ENCODE data around the gene NFAM1. TPM values are rescaled to one million over a fixed set of nuclear protein-coding genes. Genes with fewer than 3 reads are reported as not detected.

The NFAM1 gene
- total and polyA plus RNA-seq, 2 experiments from 2014 or later: 0.53 to 1.0 TPM

- no peaks in the 10 kb centered on the region for H3K36me3 ChIP-seq (replicated peaks; ENCODE audit: insufficient read depth, low read depth)
- DNase-seq (ENCODE audit: low spot score): no peak
- H3K4me3 ChIP-seq: no peak overlapping the region
- TF ChIP-seq CTCF (IDR thresholded peaks at IDR 0.05; ENCODE audit: poor library complexity) (no peak), EZH2 (IDR thresholded peaks at IDR 0.05; ENCODE audit: borderline replicate concordance) (no peak), EZH2phosphoT487 (IDR thresholded peaks at IDR 0.05; ENCODE audit: low read depth, severe bottlenecking, unreplicated experiment) (no peak)
- no peaks in the 10 kb centered on the region for H4K20me1 ChIP-seq (ENCODE audit: insufficient read depth, poor library complexity, severe bottlenecking)
- no peak overlapping the region for H3K4me2 ChIP-seq
- WGBS (ENCODE audit: low lambda C conversion rate, missing lambda C conversion rate): 91% methylated on average over 18 of the region's 18 CpGs
- H3K79me2 ChIP-seq: no peaks in the 10 kb centered on the region
- no peaks in the 10 kb centered on the region for H3K9me2 ChIP-seq (replicated peaks; ENCODE audit: insufficient read depth)
- H2AFZ ChIP-seq: no peak overlapping the region
- H3K9me3 ChIP-seq (ENCODE audit: low read depth): no peaks in the 10 kb centered on the region
- H3K4me1 ChIP-seq (ENCODE audit: insufficient read depth): peaks cover 7% of the 10 kb centered on the region
- no peak overlapping the region for H3K27ac ChIP-seq
- H3K27me3 ChIP-seq: no peaks in the 10 kb centered on the region
These were observed 12.8 kb downstream of the NFAM1 start for GRCh38 chr22:42419243-42419881.

- no peak overlapping the region for H3K4me2 ChIP-seq
- no peaks in the 10 kb centered on the region for H3K79me2 ChIP-seq
- H3K4me1 ChIP-seq (ENCODE audit: insufficient read depth): peaks cover 11% of the 10 kb centered on the region
- WGBS (ENCODE audit: low lambda C conversion rate, missing lambda C conversion rate): 92% methylated on average over 12 of the region's 12 CpGs
- no peaks in the 10 kb centered on the region for H3K9me3 ChIP-seq (ENCODE audit: low read depth)
- H2AFZ ChIP-seq: no peak overlapping the region
- no peaks in the 10 kb centered on the region for H3K36me3 ChIP-seq (replicated peaks; ENCODE audit: insufficient read depth, low read depth)
- H3K27me3 ChIP-seq: no peaks in the 10 kb centered on the region
- DNase-seq (ENCODE audit: low spot score): no peak
- H4K20me1 ChIP-seq (ENCODE audit: insufficient read depth, poor library complexity, severe bottlenecking): no peaks in the 10 kb centered on the region
- no peak overlapping the region for H3K27ac ChIP-seq
- TF ChIP-seq CTCF (IDR thresholded peaks at IDR 0.05; ENCODE audit: poor library complexity): no peak
- no peak for TF ChIP-seq EZH2phosphoT487 (IDR thresholded peaks at IDR 0.05; ENCODE audit: low read depth, severe bottlenecking, unreplicated experiment)
- TF ChIP-seq EZH2 (IDR thresholded peaks at IDR 0.05; ENCODE audit: borderline replicate concordance): no peak
- H3K4me3 ChIP-seq: no peak overlapping the region
- H3K9me2 ChIP-seq (replicated peaks; ENCODE audit: insufficient read depth): no peaks in the 10 kb centered on the region
These were observed 13.4 kb downstream of the NFAM1 start for GRCh38 chr22:42418811-42419242.

GRCh38 chr22:42417645-42418305 is 14.4 kb downstream of the NFAM1 start:
- Histone ChIP-seq H3K4me1 (ENCODE audit: insufficient read depth) (peaks cover 15% of the 10 kb centered on the region), H3K79me2 (no peaks in the 10 kb centered on the region), H3K36me3 (replicated peaks; ENCODE audit: insufficient read depth, low read depth) (no peaks in the 10 kb centered on the region)

More at GRCh38 chr22:42417645-42418305, 14.4 kb downstream of the NFAM1 start:
- Histone ChIP-seq H3K9me3 (ENCODE audit: low read depth) (no peaks in the 10 kb centered on the region), H2AFZ (no peak overlapping the region), H3K27me3 (no peaks in the 10 kb centered on the region), H3K4me2 (no peak overlapping the region), H3K4me3 (no peak overlapping the region), H3K27ac (no peak overlapping the region), H3K9me2 (replicated peaks; ENCODE audit: insufficient read depth) (no peaks in the 10 kb centered on the region), H4K20me1 (ENCODE audit: insufficient read depth, poor library complexity, severe bottlenecking) (no peaks in the 10 kb centered on the region)
- TF ChIP-seq EZH2phosphoT487 (IDR thresholded peaks at IDR 0.05; ENCODE audit: low read depth, severe bottlenecking, unreplicated experiment): no peak
- TF ChIP-seq CTCF (IDR thresholded peaks at IDR 0.05; ENCODE audit: poor library complexity): no peak
- no peak for TF ChIP-seq EZH2 (IDR thresholded peaks at IDR 0.05; ENCODE audit: borderline replicate concordance)
- WGBS (ENCODE audit: low lambda C conversion rate, missing lambda C conversion rate): 68% methylated on average over 10 of the region's 11 CpGs
- no peak for DNase-seq (ENCODE audit: low spot score)
